ENCODE data around the gene KICS2.

DNA sequence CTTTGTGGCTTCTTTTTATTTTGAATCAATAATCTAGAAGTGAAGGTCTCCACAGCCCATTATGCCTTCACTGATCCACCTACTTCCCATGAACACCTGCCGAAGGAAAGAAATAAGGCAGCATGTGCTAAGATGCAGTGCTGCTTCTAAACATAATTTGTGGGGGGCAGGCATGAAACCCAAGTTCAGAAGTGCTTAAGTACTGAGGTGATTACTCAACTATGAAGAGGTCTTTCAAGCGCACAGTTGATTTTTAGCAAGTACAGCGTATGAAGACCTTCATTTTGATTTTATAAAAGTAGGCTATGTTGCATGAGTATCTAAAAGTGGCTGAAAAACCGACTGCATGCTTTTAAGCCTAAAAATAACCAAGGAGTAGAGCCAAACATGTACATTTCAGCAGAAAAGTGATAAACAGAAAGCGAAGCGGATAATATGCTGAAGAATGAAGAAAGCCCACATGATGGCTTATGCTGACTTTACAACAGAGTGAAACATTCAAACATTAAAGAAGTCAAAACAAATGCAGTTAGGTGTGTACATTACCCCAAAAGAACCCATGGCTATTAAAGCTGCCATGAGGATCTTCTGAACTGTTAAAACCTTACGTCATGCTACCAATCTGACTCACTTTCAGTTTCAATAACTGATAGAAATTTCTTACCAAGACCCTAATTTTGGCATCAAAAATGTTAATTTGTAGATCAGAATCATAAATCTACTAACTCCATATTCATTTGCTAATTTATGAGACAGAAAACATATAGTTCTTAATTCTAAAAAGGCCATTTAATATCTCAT lies 29.3 kb downstream of the KICS2 start:
- TF ChIP-seq, protein P1, sequence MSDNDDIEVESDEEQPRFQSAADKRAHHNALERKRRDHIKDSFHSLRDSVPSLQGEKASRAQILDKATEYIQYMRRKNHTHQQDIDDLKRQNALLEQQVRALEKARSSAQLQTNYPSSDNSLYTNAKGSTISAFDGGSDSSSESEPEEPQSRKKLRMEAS (IDR thresholded peaks at IDR 0.05; ENCODE audit: low read depth, low read length): no peak
- no peak for TF ChIP-seq POLR2A (IDR thresholded peaks at IDR 0.05; ENCODE audit: extremely low read depth, insufficient read length)
- TF ChIP-seq, protein P2, sequence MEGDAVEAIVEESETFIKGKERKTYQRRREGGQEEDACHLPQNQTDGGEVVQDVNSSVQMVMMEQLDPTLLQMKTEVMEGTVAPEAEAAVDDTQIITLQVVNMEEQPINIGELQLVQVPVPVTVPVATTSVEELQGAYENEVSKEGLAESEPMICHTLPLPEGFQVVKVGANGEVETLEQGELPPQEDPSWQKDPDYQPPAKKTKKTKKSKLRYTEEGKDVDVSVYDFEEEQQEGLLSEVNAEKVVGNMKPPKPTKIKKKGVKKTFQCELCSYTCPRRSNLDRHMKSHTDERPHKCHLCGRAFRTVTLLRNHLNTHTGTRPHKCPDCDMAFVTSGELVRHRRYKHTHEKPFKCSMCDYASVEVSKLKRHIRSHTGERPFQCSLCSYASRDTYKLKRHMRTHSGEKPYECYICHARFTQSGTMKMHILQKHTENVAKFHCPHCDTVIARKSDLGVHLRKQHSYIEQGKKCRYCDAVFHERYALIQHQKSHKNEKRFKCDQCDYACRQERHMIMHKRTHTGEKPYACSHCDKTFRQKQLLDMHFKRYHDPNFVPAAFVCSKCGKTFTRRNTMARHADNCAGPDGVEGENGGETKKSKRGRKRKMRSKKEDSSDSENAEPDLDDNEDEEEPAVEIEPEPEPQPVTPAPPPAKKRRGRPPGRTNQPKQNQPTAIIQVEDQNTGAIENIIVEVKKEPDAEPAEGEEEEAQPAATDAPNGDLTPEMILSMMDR (IDR thresholded peaks at IDR 0.05; ENCODE audit: low read depth, low read length): no peak

Data from NB4 (cell line).